ENCODE data around the gene CHEK2. TPM values are rescaled to one million over a fixed set of nuclear protein-coding genes. Genes with fewer than 3 reads are reported as not detected.

CHEK2 gene
- total and polyA plus RNA-seq, 7 donors, result 2.8 to 17.4 (median 4.6) TPM

GRCh38 chr22:28711820-28712777 lies 29.5 kb downstream of the CHEK2 start:
- 67 to 73% methylated on average over 6 of the region's 6 CpGs for WGBS, 2 donors
- Histone ChIP-seq H3K27me3 (no peaks in the 10 kb centered on the region), H3K4me1 (peaks cover 0 to 4% (median 2%) of the 10 kb centered on the region in 4 donors), H3K9me3 (no peaks in the 10 kb centered on the region), H3K4me3 (no peak overlapping the region), H3K36me3 (no peaks in the 10 kb centered on the region), H3K27ac (peak overlapping the region; percentile 48 to 70 (median 58))
- no peak for DNase-seq
- TF ChIP-seq CTCF (IDR thresholded peaks at IDR 0.05), result no peak
- no peak for TF ChIP-seq POLR2A (IDR thresholded peaks at IDR 0.05)
- TF ChIP-seq POLR2AphosphoS5 (IDR thresholded peaks at IDR 0.05), result peak; percentile 48 to 57 (median 54)
- TF ChIP-seq EP300 (IDR thresholded peaks at IDR 0.05), result no peak
- intact Hi-C loops (cut with DNase I), result no loop called here

GRCh38 chr22:28711341-28711740 lies 30.3 kb downstream of the CHEK2 start:
- H3K9me3 ChIP-seq, result no peaks in the 10 kb centered on the region
- no peak overlapping the region for H3K4me3 ChIP-seq
- peaks cover 0 to 4% (median 2%) of the 10 kb centered on the region in 4 donors for H3K4me1 ChIP-seq
- TF ChIP-seq EP300 (IDR thresholded peaks at IDR 0.05) (no peak), POLR2A (IDR thresholded peaks at IDR 0.05) (no peak), CTCF (IDR thresholded peaks at IDR 0.05) (no peak), POLR2AphosphoS5 (IDR thresholded peaks at IDR 0.05) (no peak)
- peak overlapping the region; percentile 48 to 70 (median 58) for H3K27ac ChIP-seq
- intact Hi-C loops (cut with DNase I), result no loop called here
- H3K27me3 ChIP-seq, result no peaks in the 10 kb centered on the region
- no peaks in the 10 kb centered on the region for H3K36me3 ChIP-seq
- no peak for DNase-seq
- WGBS, 2 donors, result 71 to 76% methylated on average over 2 of the region's 2 CpGs

- Histone ChIP-seq H3K9me3 (no peaks in the 10 kb centered on the region), H3K36me3 (no peaks in the 10 kb centered on the region), H3K27ac (peak overlapping the region; percentile 31 to 70 (median 58)), H3K4me3 (no peak overlapping the region), H3K4me1 (peaks cover 0 to 4% (median 2%) of the 10 kb centered on the region in 4 donors), H3K27me3 (no peaks in the 10 kb centered on the region)
- no peak for DNase-seq
- intact Hi-C loops (cut with DNase I), result no loop called here
- no peak for TF ChIP-seq CTCF (IDR thresholded peaks at IDR 0.05)
- peak in 1 of 4 donors; percentile 37 for TF ChIP-seq POLR2AphosphoS5 (IDR thresholded peaks at IDR 0.05)
- WGBS, 2 donors, result 75 to 83% methylated on average over 3 of the region's 3 CpGs
These were observed 30.9 kb downstream of the CHEK2 start for GRCh38 chr22:28710576-28711191.

- H3K36me3 ChIP-seq, result no peaks in the 10 kb centered on the region
- intact Hi-C loops (cut with DNase I), result no loop called here
- TF ChIP-seq POLR2AphosphoS5 (IDR thresholded peaks at IDR 0.05), result no peak
- no peak for TF ChIP-seq CTCF (IDR thresholded peaks at IDR 0.05)
- no peak for TF ChIP-seq POLR2A (IDR thresholded peaks at IDR 0.05)
- no peak for TF ChIP-seq EP300 (IDR thresholded peaks at IDR 0.05)
- DNase-seq, result no peak
- H3K27me3 ChIP-seq, result no peaks in the 10 kb centered on the region
- no peaks in the 10 kb centered on the region for H3K9me3 ChIP-seq
- peak overlapping the region; percentile 31 to 58 (median 51) for H3K27ac ChIP-seq
- no peak overlapping the region for H3K4me3 ChIP-seq
- peaks cover 0 to 4% (median 2%) of the 10 kb centered on the region in 4 donors for H3K4me1 ChIP-seq
These were observed 31.5 kb downstream of the CHEK2 start for GRCh38 chr22:28710107-28710506.

Measured in sigmoid colon (tissue), 7 donors.